ENCODE data around the gene CRACR2A. TPM values are rescaled to one million over a fixed set of nuclear protein-coding genes. Genes with fewer than 3 reads are reported as not detected.

Gene CRACR2A
- total RNA-seq, 4 donors from 2014 or later, result 4.8 to 18.2 (median 10.6) TPM

GRCh38 chr12:3596703-3597415, 156.1 kb downstream of the CRACR2A start:
- no peak overlapping the region for H3K4me3 ChIP-seq
- no peak for TF ChIP-seq POLR2AphosphoS5 (IDR thresholded peaks at IDR 0.05)
- no peak for TF ChIP-seq EP300 (IDR thresholded peaks at IDR 0.05)
- TF ChIP-seq CTCF (IDR thresholded peaks at IDR 0.05), result no peak
- TF ChIP-seq POLR2A (IDR thresholded peaks at IDR 0.05), result no peak
- peaks cover 21% of the 10 kb centered on the region for H3K27me3 ChIP-seq
- WGBS, result 79% methylated on average over 8 of the region's 8 CpGs
- H3K27ac ChIP-seq, result no peak overlapping the region
- no peaks in the 10 kb centered on the region for H3K9me3 ChIP-seq
- peaks cover 3% of the 10 kb centered on the region for H3K4me1 ChIP-seq
- H3K36me3 ChIP-seq, result no peaks in the 10 kb centered on the region
- no peak for DNase-seq (ENCODE audit: low spot score in 2 of 2)

- 87% methylated on average over 6 of the region's 6 CpGs for WGBS
- no peaks in the 10 kb centered on the region for H3K36me3 ChIP-seq
- TF ChIP-seq POLR2AphosphoS5 (IDR thresholded peaks at IDR 0.05) (no peak), POLR2A (IDR thresholded peaks at IDR 0.05) (no peak), CTCF (IDR thresholded peaks at IDR 0.05) (no peak), EP300 (IDR thresholded peaks at IDR 0.05) (no peak)
These were observed 157.2 kb downstream of the CRACR2A start for GRCh38 chr12:3595721-3596120.

GRCh38 chr12:3594966-3595365, 157.9 kb downstream of the CRACR2A start:
- no peak for DNase-seq (ENCODE audit: low spot score in 2 of 2)
- no peaks in the 10 kb centered on the region for H3K4me1 ChIP-seq
- WGBS, result 80% methylated on average over 1 of the region's 2 CpGs
- no peak overlapping the region for H3K4me3 ChIP-seq
- TF ChIP-seq CTCF (IDR thresholded peaks at IDR 0.05), result no peak
- no peak for TF ChIP-seq POLR2AphosphoS5 (IDR thresholded peaks at IDR 0.05)
- H3K36me3 ChIP-seq, result no peaks in the 10 kb centered on the region
- no peak overlapping the region for H3K27ac ChIP-seq
- H3K27me3 ChIP-seq, result peaks cover 3% of the 10 kb centered on the region
- no peaks in the 10 kb centered on the region for H3K9me3 ChIP-seq

More at GRCh38 chr12:3595721-3596120, 157.2 kb downstream of the CRACR2A start:
- Histone ChIP-seq H3K4me1 (peaks cover 3% of the 10 kb centered on the region), H3K27me3 (peaks cover 9% of the 10 kb centered on the region), H3K9me3 (no peaks in the 10 kb centered on the region), H3K27ac (no peak overlapping the region), H3K4me3 (no peak overlapping the region)
- no peak for DNase-seq (ENCODE audit: low spot score in 2 of 2)

GRCh38 chr12:3593906-3594483, 158.9 kb downstream of the CRACR2A start:
- TF ChIP-seq EP300 (IDR thresholded peaks at IDR 0.05) (no peak), POLR2AphosphoS5 (IDR thresholded peaks at IDR 0.05) (no peak), CTCF (IDR thresholded peaks at IDR 0.05) (no peak), POLR2A (IDR thresholded peaks at IDR 0.05) (no peak)
- H3K27me3 ChIP-seq, result no peaks in the 10 kb centered on the region
- 87% methylated on average over 9 of the region's 9 CpGs for WGBS
- H3K4me3 ChIP-seq, result no peak overlapping the region
- H3K36me3 ChIP-seq, result no peaks in the 10 kb centered on the region
- H3K27ac ChIP-seq, result no peak overlapping the region
- H3K4me1 ChIP-seq, result no peaks in the 10 kb centered on the region
- H3K9me3 ChIP-seq, result no peaks in the 10 kb centered on the region
- DNase-seq (ENCODE audit: low spot score in 2 of 2), result no peak

- 84% methylated on average over 30 of the region's 30 CpGs for WGBS
These were observed 159.9 kb downstream of the CRACR2A start for GRCh38 chr12:3592856-3593625.

More at GRCh38 chr12:3592856-3593625, 159.9 kb downstream of the CRACR2A start:
- no peaks in the 10 kb centered on the region for H3K9me3 ChIP-seq
- no peak for DNase-seq (ENCODE audit: low spot score in 2 of 2)
- H3K4me3 ChIP-seq, result no peak overlapping the region
- no peaks in the 10 kb centered on the region for H3K36me3 ChIP-seq
- H3K27ac ChIP-seq, result no peak overlapping the region
- no peaks in the 10 kb centered on the region for H3K4me1 ChIP-seq
- TF ChIP-seq EP300 (IDR thresholded peaks at IDR 0.05) (no peak), POLR2A (IDR thresholded peaks at IDR 0.05) (no peak), POLR2AphosphoS5 (IDR thresholded peaks at IDR 0.05) (no peak), CTCF (IDR thresholded peaks at IDR 0.05) (no peak)
- no peaks in the 10 kb centered on the region for H3K27me3 ChIP-seq

All from suprapubic skin (tissue), 4 donors.